Peyer's patch (tissue), 4 donors: ENCODE measurements around the gene IGSF8. TPM values are rescaled to one million over a fixed set of nuclear protein-coding genes. Genes with fewer than 3 reads are reported as not detected.
A peak's percentile ranks its signal among the peaks of the same experiment; 100 is the strongest.

Source experiments
- DNase-seq, 3 donors: peaks; one replicate each; pipeline ENCODE4 v3.0.0-alpha.2; 2017 to 2019
- H3K27ac ChIP-seq, 4 donors: fragments of 200-600 bp; sonication (generic); one replicate each; pipeline ENCODE4 v1.5.1; 2016 to 2019
- H3K27me3 ChIP-seq, 2 donors: fragments of 200-600 bp; sonication (generic); one replicate each; pipeline ENCODE4 v1.5.1; 2019
- H3K36me3 ChIP-seq, 3 donors: fragments of 200-600 bp; sonication (generic); one replicate each; pipeline ENCODE4 v1.5.1; 2016 to 2019
- H3K4me1 ChIP-seq, 4 donors: fragments of 200-600 bp; sonication (generic); one replicate each; pipeline ENCODE4 v1.5.1; 2016 to 2019
- H3K4me3 ChIP-seq, 4 donors: fragments of 200-600 bp; sonication (generic); 1 replicate in 3 of 4; 2 replicates in 1 of 4; pipeline ENCODE4 v1.5.1; 2016 to 2019; ENCODE audit warnings: mild to moderate bottlenecking in 1 of 4
- H3K9me3 ChIP-seq, 4 donors: fragments of 200-600 bp; sonication (generic); one replicate each; pipeline ENCODE4 v1.5.1; 2016 to 2019; ENCODE audit warnings: mild to moderate bottlenecking in 1 of 4
- POLR2A ChIP-seq, 2 donors: fragments of 450-650 bp; IDR thresholded peaks; one replicate each; pipeline ENCODE4 v1.5.1; 2017; ENCODE audit warnings: antibody characterized with exemption in 2 of 2, mild to moderate bottlenecking in 2 of 2, moderate library complexity in 2 of 2
- total RNA-seq, 4 donors: library from RNA; depleted of rRNA; stranded (reverse); fragments of >200 nt; gene quantifications; one replicate each; pipeline ENCODE4 v1.1.0, GENCODE V29; 2016
- TF ChIP-seq, protein P1 (sequence below), 6 experiments: fragments of 450-650 bp in 4 of 6; fragments of 200-600 bp in 2 of 6; sonication (generic) in 1 of 6; IDR thresholded peaks; one replicate each; pipeline ENCODE4 v1.5.1; 2017 to 2019; ENCODE audit warnings: antibody characterized with exemption in 6 of 6, mild to moderate bottlenecking in 3 of 6, moderate library complexity in 1 of 6

The IGSF8 gene
- total RNA-seq, 4 donors from 2014 or later: 20.6 to 65.3 (median 38.9) TPM

DNA sequence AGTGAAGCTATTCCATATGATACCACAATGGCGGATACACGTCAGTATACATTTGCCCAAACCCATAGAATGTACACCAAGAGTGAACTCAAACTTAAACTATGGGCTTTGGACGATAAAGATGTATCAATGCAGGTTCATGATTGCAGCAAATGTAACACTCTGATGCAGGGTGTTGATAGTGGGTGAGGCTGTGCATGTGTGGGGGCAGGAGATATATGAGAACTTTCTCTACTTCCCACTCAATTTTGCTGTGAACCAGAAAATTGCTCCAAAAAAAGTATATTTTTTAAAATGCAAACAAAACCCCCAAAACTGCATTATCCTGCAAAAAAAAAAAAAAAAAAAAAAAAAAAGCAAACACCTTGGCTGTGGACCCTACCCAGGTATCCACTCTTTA is 20.5 kb upstream of the IGSF8 start:
- Histone ChIP-seq H3K9me3 (no peaks in the 10 kb centered on the region), H3K27me3 (no peaks in the 10 kb centered on the region), H3K36me3 (no peaks in the 10 kb centered on the region), H3K4me1 (no peaks in the 10 kb centered on the region), H3K27ac (no peak overlapping the region), H3K4me3 (no peak overlapping the region)
- no peak for TF ChIP-seq POLR2A (IDR thresholded peaks at IDR 0.05)
- TF ChIP-seq, protein P1, sequence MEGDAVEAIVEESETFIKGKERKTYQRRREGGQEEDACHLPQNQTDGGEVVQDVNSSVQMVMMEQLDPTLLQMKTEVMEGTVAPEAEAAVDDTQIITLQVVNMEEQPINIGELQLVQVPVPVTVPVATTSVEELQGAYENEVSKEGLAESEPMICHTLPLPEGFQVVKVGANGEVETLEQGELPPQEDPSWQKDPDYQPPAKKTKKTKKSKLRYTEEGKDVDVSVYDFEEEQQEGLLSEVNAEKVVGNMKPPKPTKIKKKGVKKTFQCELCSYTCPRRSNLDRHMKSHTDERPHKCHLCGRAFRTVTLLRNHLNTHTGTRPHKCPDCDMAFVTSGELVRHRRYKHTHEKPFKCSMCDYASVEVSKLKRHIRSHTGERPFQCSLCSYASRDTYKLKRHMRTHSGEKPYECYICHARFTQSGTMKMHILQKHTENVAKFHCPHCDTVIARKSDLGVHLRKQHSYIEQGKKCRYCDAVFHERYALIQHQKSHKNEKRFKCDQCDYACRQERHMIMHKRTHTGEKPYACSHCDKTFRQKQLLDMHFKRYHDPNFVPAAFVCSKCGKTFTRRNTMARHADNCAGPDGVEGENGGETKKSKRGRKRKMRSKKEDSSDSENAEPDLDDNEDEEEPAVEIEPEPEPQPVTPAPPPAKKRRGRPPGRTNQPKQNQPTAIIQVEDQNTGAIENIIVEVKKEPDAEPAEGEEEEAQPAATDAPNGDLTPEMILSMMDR (IDR thresholded peaks at IDR 0.05): no peak
- no peak for DNase-seq

DNA sequence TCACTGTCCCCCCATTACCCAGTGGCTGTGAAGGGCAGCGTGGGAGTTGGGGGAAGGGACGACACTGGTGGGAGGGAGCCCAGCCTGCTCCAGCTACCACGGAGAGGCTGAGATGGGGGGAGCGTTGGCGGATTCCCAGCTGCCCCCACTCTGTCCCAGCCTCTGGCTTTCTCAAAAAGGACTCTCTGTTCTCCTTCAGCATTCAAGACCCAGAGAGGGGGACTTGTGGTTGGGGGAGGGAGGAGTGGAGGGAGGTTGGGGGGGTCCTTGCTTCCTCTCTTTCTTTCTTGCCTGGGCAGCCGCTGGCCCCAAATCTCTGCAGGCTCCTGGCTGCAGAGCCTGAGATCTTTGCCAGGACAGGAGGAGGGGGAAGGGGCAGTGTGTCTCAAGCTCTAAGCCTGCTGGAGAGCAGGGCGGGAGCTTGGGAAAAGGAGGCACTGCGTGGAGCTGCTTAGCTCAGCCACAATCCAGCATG is 19.3 kb upstream of the IGSF8 start:
- H3K27ac ChIP-seq: peak overlapping the region in 1 of 4 donors; percentile 51
- no peak for DNase-seq
- H3K27me3 ChIP-seq: no peaks in the 10 kb centered on the region
- TF ChIP-seq, protein P1 (IDR thresholded peaks at IDR 0.05): no peak
- no peak for TF ChIP-seq POLR2A (IDR thresholded peaks at IDR 0.05)
- no peaks in the 10 kb centered on the region for H3K4me1 ChIP-seq
- no peaks in the 10 kb centered on the region for H3K9me3 ChIP-seq
- H3K4me3 ChIP-seq: peak overlapping the region in 1 of 4 donors; percentile 36
- no peaks in the 10 kb centered on the region for H3K36me3 ChIP-seq

DNA sequence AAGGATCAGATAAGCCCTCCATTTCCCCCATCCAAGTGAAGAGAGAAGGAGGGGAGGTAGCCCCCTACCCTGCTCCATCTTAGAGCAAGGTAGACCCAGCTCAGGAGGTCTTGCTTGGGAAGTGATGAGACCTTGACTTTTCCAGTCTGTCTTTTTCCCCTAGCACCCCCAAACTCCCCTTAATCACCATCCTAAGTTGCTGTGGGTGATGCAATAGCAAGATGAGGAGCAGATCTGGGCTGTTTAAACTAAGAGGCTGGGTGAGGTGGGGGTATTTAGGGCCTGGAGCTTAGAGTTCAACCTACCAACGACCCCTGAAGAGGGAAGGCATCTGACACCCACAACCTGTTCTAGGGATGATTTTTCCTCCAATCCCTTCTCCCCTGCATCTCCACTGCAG is 18.9 kb upstream of the IGSF8 start:
- Histone ChIP-seq H3K9me3 (no peaks in the 10 kb centered on the region), H3K4me3 (peak overlapping the region in 1 of 4 donors; percentile 36), H3K27ac (peak overlapping the region in 1 of 4 donors; percentile 51), H3K27me3 (no peaks in the 10 kb centered on the region), H3K4me1 (no peaks in the 10 kb centered on the region), H3K36me3 (no peaks in the 10 kb centered on the region)
- TF ChIP-seq POLR2A (IDR thresholded peaks at IDR 0.05): no peak
- DNase-seq: no peak

DNA sequence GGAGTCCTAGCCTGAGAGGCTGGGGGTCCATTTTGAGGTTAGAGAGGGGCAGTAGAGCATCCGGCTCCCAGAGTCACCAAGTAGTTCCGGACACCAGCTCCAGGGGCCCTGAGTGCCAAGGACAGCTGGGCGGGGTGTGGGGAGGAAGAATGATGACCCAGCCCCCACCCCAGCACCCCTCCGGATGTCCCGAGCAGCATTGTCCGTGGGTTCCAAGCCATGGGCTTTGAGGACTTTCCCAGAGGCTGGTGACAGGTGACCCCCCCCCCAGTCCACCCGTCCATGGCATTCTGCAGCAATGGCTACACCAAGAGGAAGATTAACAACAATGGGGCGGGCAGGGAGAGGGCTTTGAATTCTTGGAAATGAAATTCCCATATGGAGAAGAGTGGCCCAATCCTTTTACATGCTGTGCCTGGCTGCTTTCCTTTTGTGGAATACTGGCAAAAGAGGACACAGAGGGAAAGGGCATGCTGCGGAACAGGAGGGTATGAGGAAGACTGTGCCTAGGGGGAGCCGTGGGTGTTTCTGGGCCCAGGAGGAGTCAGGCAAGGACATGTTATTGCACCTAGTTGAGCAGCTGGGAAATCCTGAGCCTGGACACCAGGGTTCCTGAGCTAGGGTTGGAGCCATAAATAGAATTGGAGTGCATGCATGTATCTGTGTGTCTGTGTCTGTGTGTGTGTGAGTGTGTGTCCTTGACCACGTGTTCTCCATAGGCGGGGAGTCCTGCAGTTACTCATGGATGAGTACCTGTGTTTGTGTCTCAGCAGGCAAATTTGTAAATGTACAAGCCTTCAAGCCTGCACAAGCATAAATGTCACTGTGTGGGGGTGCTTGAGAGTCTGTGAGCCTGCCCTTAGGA is 18.1 kb upstream of the IGSF8 start:
- Histone ChIP-seq H3K27ac (peak overlapping the region in 2 of 4 donors; percentile 43 to 51), H3K4me1 (no peaks in the 10 kb centered on the region), H3K36me3 (no peaks in the 10 kb centered on the region), H3K9me3 (no peaks in the 10 kb centered on the region), H3K4me3 (peak overlapping the region in 1 of 4 donors; percentile 36), H3K27me3 (no peaks in the 10 kb centered on the region)
- TF ChIP-seq POLR2A (IDR thresholded peaks at IDR 0.05): no peak
- TF ChIP-seq, protein P1 (IDR thresholded peaks at IDR 0.05): no peak
- DNase-seq: no peak

DNA sequence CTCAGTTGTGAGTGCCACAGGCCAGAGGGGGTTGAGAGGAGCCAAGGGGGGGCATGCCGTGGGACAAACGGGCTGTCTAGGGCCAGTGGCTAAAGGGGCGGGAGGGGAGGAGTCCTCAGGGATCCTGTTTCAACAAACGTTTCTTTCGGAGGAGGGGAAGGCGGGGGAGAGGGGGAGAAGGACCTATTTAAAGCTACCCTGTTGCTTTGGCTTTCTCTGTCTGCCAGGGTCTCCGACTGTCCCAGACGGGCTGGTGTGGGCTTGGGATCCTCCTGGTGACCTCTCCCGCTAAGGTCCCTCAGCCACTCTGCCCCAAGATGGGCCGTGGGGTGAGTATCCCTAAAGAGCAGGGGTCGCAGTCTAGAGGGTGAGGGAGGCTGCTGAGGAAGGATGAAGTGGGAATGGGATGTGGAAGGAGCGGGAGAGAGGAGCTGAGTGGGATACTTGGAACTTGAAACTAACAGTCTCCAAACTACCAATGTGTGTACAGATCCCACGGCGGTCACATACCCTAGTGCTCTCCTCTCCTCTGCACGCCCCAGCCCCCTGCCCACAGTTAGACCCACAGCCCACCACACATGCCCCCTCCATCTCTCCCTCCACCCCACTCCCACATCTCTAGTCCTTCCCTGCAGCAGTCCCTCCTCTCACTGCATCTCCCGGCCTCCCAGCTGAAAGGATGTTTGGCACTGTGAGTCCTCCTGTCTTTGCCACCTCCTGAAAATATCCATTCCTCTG is 17.3 kb upstream of the IGSF8 start, which contains the start of gene ATP1A2:
TSS of gene ATP1A2 (plus strand) at position 215 of the 738 bp plus-strand sequence. CDS start at position 318, 103 bp downstream.
- Histone ChIP-seq H3K4me3 (peak within 1 kb of the TSS in 1 of 4 donors; percentile 36), H3K9me3 (no peaks in the 10 kb centered on the region), H3K27me3 (no peaks in the 10 kb centered on the region), H3K27ac (peak within 1 kb of the TSS in 2 of 4 donors; percentile 43 to 51), H3K36me3 (no peaks in the 10 kb centered on the region), H3K4me1 (no peaks in the 10 kb centered on the region)
- TF ChIP-seq POLR2A (IDR thresholded peaks at IDR 0.05): no peak
- TF ChIP-seq, protein P1 (IDR thresholded peaks at IDR 0.05): no peak
- DNase-seq: no peak
